Superior temporal gyrus (tissue), 1 donor: ENCODE results near the gene KLK3.
"Not testable (repeated sequence)": the region's sequence is repeated elsewhere in the genome, so short reads cannot be mapped to it uniquely, and the experiment has no call there.

Source experiments
- DNase-seq: peaks from one replicate; pipeline ENCODE4 v3.0.0-alpha.2; 2016; ENCODE audit errors: extremely low spot score

KLK3 gene

DNA sequence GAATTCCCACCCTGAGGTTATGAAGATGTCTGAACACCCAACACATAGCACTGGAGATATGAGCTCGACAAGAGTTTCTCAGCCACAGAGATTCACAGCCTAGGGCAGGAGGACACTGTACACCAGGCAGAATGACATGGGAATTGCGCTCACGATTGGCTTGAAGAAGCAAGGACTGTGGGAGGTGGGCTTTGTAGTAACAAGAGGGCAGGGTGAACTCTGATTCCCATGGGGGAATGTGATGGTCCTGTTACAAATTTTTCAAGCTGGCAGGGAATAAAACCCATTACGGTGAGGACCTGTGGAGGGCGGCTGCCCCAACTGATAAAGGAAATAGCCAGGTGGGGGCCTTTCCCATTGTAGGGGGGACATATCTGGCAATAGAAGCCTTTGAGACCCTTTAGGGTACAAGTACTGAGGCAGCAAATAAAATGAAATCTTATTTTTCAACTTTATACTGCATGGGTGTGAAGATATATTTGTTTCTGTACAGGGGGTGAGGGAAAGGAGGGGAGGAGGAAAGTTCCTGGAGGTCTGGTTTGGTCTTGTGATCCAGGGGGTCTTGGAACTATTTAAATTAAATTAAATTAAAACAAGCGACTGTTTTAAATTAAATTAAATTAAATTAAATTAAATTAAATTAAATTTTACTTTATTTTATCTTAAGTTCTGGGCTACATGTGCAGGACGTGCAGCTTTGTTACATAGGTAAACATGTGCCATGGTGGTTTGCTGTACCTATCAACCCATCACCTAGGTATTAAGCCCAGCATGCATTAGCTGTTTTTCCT is 7.0 kb downstream of the KLK3 start:
- DNase-seq = no peak

DNA sequence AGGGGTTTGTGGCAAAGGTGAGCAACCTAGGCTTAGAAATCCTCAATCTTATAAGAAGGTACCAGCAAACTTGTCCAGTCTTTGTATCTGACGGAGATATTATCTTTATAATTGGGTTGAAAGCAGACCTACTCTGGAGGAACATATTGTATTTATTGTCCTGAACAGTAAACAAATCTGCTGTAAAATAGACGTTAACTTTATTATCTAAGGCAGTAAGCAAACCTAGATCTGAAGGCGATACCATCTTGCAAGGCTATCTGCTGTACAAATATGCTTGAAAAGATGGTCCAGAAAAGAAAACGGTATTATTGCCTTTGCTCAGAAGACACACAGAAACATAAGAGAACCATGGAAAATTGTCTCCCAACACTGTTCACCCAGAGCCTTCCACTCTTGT is 14.8 kb downstream of the KLK3 start:
- DNase-seq = no peak

DNA sequence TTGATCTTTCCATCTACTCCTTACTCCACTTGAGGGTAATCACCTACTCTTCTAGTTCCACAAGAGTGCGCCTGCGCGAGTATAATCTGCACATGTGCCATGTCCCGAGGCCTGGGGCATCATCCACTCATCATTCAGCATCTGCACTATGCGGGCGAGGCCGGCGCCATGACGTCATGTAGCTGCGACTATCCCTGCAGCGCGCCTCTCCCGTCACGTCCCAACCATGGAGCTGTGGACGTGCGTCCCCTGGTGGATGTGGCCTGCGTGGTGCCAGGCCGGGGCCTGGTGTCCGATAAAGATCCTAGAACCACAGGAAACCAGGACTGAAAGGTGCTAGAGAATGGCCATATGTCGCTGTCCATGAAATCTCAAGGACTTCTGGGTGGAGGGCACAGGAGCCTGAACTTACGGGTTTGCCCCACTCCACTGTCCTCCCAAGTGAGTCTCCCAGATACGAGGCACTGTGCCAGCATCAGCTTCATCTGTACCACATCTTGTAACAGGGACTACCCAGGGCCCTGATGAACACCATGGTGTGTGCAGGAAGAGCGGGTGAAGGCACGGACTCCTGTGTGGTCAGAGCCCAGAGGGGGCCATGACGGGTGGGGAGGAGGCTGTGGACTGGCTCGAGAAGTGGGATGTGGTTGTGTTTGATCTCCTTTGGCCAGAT is 15.8 kb downstream of the KLK3 start:
- no peak for DNase-seq

DNA sequence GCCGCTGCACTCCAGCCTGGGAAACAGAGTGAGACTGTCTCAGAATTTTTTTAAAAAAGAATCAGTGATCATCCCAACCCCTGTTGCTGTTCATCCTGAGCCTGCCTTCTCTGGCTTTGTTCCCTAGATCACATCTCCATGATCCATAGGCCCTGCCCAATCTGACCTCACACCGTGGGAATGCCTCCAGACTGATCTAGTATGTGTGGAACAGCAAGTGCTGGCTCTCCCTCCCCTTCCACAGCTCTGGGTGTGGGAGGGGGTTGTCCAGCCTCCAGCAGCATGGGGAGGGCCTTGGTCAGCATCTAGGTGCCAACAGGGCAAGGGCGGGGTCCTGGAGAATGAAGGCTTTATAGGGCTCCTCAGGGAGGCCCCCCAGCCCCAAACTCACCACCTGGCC is 18.3 kb downstream of the KLK3 start, which contains the start of gene KLK2:
KLK2 (plus strand) TSS at position 384 of the 400 bp plus-strand sequence. CDS start 35 bp downstream, outside the sequence.
- DNase-seq = no peak

DNA sequence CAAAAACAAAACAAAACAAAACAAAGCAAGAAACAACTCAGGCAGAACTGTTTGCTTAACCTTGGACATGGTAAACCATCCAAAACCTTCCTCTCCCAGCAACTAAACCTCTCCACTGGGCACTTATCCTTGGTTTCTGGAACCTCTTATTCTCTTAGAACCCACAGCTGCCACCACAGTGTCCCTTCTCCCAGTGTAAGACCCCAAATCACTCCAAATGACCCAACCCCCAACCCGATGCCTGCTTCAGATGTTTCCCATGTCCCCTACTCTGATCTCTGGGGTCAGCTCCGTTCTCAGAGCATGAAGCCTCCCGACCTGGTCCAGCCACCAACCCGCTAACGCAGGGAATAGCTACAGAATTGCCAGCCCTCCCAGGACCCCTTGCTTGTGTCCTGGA is 19.5 kb downstream of the KLK3 start:
- DNase-seq = no peak

DNA sequence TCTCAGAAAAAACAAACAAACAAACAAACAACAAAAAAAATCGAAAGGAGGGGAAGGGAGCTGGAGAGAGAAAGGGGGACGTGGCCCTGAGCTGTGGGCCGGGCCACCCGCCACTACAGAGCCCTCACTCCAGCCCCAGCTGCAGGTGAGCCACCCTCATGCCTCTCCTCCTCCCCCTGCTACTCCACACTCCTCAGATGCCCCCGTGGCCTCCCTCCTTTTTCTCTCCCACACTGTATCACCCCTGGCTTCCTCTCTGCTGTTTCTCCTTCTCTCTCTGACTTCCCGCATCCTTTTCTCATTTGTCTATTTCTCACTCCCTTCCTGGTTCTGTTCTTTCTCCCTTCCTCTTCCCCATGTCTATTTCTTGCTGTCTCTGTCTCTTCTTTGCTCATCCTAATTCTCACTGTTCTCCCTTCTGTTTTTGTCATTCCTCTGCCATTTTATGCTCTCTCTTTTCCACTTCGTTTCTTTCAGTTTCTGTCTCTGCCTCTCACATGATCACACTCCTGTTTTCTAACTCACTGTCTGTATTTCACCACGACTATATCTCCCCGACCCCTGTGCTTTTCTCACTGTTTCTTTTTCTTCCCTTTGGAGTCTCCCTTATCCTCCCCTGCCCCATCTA is 21.2 kb downstream of the KLK3 start:
- no peak for DNase-seq

DNA sequence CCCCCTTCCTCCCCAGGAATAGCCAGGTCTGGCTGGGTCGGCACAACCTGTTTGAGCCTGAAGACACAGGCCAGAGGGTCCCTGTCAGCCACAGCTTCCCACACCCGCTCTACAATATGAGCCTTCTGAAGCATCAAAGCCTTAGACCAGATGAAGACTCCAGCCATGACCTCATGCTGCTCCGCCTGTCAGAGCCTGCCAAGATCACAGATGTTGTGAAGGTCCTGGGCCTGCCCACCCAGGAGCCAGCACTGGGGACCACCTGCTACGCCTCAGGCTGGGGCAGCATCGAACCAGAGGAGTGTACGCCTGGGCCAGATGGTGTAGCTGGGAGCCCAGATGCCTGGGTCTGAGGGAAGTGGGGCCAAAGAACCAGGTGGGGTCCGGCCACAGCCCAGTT is 21.7 kb downstream of the KLK3 start:
- no peak for DNase-seq

DNA sequence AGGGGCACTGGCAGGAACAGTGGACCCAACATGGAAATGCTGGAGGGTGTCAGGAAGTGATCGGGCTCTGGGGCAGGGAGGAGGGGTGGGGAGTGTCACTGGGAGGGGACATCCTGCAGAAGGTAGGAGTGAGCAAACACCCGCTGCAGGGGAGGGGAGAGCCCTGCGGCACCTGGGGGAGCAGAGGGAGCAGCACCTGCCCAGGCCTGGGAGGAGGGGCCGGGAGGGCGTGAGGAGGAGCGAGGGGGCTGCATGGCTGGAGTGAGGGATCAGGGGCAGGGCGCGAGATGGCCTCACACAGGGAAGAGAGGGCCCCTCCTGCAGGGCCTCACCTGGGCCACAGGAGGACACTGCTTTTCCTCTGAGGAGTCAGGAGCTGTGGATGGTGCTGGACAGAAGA is 22.6 kb downstream of the KLK3 start:
- no peak for DNase-seq

DNA sequence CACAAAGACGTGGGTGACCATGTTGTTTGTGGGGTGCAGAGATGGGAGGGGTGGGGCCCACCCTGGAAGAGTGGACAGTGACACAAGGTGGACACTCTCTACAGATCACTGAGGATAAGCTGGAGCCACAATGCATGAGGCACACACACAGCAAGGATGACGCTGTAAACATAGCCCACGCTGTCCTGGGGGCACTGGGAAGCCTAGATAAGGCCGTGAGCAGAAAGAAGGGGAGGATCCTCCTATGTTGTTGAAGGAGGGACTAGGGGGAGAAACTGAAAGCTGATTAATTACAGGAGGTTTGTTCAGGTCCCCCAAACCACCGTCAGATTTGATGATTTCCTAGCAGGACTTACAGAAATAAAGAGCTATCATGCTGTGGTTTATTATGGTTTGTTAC is 24.1 kb downstream of the KLK3 start:
- no peak for DNase-seq

DNA sequence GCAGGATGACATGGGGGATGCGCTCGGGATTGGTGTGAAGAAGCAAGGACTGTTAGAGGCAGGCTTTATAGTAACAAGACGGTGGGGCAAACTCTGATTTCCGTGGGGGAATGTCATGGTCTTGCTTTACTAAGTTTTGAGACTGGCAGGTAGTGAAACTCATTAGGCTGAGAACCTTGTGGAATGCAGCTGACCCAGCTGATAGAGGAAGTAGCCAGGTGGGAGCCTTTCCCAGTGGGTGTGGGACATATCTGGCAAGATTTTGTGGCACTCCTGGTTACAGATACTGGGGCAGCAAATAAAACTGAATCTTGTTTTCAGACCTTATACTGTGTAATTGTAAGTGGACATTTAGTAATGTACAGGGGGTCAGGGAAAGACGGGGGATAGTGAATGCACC is 25.5 kb downstream of the KLK3 start:
- no peak for DNase-seq

DNA sequence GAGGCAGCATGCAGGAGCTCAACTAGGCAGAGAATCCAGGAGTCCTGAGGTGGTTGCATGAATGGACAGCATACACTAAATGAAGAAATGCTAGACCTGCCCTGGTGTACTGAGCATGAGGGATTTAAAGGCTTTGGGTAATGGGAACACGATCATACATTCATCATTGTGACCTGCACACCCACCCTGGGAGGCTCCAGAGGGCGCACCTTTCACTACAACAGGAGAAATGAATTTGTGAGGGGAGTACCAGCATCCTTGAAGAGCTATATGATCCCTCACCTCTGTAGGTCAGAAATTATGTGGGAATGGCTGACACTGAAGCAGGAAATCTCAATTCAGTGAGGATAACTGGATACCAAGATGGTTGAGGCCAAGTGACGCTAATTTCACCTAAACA is 27.5 kb downstream of the KLK3 start:
- DNase-seq = no peak

DNA sequence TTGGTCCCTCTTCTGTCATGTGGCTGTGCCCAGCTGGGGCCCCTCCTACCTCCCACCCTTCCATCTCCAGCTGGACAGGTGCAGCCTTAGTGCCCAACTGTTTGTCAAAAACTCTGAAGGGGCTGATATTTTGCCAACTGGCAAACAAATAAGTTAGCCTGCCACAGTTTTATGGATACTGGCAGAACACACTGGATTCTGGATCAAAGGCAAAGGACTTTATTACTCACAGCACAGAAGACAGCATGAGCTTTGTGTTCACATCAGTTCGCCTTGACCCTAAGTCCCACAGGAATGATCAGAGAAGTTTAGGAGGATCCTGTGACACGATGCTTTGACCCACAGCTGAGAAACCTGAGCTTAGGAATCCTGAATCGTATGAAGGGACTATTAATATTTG is 34.9 kb downstream of the KLK3 start:
- no peak for DNase-seq

DNA sequence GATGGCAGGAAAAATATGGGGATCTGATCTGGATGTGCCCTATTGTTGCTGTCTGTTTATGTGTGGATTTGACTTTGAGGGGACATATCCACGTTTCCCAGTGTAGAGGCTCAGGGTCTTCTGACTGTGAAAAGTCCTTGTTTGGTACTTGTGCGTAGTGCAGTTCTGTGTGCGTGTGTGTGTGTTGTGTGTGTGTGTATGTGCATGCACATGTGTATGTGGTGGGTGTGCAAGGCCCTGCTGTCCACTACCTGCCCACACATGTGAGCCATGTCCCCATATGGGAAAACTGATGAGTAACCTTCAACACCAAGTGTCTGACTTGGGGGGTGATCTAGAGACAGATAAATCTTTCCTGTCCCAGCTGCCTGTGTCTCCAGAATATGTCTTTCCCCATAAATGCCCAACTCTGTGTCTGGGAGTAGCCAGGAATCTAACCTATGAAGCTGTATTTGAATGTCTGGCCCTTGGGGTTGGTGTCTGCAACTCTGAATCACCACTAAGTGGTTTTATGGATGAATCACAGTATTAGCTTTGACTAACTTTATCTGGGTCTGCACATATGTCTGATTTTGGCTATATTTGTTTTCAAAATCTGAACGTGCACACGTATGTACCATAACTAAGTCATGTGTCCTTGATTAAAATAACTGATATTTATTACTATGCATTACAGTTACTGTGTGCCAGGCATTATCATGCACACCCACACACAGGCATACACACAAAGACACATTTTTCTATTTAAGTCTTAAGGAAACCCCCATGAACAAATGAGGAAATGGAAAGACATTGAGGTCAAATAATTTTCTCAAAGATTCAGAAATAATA is 35.9 kb downstream of the KLK3 start:
- no peak for DNase-seq

DNA sequence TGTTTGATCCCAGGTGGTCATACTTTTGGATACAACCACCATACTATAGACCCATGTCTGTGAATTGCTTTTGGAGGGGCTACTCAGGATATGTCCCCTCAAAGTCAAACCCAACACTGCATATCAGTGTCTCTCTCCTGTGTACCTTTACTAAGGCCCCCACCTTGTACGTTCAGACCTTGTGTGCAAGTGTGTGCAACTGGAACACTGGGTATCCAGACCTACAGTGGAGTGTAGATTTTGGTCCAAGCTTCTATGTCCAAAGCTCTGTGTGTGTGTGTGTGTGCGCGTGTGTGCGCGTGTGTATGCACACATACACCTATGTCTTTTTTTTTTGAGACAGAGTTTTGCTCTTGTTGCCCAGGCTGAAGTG is 36.5 kb downstream of the KLK3 start:
- DNase-seq = no peak

DNA sequence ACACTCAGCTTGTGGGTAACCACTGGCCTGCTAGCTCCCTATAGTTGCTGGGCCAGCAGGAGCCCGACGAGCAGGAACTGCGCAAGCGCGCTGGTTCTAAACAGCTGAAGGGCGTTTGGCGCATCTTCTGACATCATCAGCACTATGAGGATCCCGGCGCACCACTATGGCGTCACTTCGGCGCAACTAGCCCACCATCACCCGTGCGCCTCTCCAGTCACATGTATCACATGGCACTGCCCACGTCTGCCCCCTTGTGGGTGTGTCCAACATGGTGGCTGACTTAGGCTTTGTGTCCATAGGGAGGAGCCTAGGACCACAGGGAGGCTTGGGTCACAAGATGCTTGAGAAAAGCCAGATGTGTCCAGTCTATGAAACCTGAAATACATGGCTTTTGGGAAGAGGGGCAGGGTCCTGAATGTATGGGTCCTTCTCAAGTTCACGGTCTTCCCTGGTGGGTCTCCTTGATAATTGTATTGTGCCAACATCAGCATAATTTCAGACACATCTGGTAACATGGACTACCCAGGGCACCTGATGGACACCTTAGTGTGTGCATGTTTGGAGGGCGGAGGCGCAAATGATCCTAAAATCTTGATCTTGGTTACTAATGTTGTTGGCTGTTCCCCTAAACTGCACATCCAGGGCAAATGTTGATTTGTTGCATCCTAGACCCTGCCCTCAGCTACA is 38.5 kb downstream of the KLK3 start:
- no peak for DNase-seq

DNA sequence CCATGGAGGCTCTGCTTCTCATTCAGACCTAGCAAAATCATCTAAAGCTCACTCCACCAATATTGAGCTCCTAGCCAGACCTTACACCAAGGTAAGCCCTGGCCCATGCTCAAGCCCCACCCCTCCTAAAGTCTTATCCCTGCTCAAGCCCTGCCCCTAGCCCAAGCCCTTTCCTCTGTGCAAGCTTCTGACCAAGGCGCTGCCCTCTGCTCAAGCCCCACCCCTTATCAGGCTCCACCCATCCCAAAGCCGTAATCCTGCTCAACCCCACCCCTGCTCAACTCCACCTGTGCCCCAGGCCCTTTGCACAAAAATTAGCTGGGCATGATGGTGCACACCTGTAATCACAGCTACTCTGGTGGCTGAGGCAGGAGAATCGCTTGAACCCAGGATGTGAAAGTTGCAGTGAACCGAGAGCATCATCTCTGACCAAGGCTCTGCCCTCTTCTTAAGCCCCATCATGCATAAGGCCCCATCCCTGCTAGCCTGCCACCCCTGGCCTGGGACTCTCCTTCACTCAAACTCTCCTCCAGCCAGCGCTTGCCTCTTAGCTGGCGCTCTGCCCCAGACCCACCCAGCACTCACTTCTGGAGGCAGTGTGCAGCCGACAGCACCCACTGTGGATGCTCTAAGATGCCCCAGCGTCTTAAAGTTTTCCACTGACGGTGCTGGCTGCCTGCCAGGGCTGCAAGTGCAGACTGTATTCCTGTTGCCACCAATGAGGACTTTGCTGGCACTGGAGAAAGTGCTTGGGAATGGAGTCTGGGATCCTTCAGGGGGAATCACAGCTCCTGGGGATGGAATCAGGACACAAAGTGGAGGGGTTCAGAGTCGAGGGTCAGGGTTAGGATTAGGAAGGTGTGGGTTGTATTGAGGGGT is 40.0 kb downstream of the KLK3 start:
- DNase-seq = no peak

DNA sequence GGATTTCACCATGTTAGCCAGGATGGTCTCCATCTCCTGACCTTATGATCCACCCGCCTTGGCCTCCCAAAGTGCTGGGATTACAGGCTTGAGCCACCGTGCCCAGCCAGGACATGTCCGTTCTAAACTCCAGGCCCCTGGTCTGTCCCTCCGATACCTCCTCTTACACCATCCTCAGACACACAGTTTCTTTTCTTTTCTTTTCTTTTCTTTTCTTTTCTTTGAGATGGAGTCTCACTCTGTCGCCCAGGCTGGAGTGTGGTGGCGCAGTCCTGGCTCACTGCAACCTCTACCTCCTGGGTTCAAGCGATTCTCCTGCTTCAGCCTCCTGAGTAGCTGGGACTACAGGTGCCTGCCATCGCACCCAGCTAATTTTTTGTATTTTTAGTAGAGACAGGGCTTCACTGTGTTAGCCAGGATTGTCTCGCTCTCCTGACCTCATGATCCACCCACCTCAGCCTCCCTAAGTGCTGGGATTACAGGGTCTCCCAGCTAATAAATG is 41.4 kb downstream of the KLK3 start:
- not testable (repeated sequence) for DNase-seq

DNA sequence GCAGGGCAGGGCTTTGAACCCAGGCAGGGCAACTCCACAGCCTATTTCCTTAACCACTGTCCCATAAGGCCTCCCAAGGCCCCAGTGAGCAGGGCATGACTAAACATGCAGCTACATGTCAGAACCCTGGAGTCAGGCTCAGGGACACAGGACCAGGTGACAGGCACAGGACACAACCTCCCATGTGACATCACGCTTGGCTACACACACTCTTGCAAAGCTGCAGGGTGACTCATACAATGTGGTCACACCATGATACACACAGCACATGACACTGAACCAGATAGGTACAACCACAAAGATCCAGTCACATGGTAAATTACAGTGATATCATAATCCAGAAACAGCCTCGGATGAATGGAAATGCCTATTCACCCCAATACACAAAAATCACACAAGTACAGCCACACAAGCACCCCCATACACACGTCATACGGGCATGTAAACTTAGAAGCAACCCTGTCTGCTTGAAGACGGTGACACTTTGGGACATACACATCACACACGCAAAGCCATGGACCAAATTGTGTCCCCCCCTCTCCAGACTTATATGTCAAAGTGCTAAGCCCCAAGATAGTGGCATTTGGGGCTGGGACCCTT is 42.0 kb downstream of the KLK3 start:
- no peak for DNase-seq

DNA sequence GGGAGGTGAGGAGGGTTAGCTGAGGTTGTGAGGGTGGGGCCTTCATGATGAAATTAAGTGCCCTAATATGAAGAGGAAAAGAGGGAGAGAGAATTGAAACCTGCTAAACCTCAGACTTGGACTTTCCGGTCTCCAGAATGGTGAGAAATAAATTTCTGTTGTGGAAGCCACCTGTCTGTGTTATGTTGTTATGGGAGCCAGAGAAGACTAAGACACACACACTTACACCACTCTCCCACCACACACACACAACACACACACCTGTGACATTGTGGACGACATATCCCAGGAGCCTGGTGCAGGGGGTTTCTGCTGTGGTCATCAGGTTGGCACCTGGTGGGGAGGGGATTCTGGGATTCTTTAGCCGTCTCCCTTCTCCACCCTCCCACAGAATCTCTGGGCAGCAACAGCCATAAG is 42.5 kb downstream of the KLK3 start:
- no peak for DNase-seq

DNA sequence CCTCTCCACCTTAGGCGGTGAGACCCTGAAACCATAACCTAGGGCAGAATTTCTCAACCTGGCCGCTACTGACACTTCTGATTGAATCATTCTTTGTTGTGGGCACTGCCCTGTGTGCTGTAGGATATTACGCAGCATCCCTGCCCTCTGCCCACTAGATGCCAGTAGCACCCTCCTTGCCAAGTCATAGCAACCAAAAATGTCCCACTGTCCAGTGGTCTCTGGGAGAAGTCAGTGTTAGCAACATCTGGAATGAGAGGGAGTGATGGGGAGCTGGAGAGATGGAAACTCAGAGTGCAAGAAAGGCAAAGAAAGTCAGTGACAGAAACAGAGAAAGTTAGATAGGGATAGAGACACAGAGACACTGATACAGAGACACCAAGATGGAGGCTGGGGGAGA is 42.9 kb downstream of the KLK3 start:
- DNase-seq = no peak
